Measurements from ENCODE around the gene TAS1R3. TPM values are rescaled to one million over a fixed set of nuclear protein-coding genes. Genes with fewer than 3 reads are reported as not detected.

TAS1R3 gene
- total RNA-seq, 1 donor from 2014 or later = not detected

DNA sequence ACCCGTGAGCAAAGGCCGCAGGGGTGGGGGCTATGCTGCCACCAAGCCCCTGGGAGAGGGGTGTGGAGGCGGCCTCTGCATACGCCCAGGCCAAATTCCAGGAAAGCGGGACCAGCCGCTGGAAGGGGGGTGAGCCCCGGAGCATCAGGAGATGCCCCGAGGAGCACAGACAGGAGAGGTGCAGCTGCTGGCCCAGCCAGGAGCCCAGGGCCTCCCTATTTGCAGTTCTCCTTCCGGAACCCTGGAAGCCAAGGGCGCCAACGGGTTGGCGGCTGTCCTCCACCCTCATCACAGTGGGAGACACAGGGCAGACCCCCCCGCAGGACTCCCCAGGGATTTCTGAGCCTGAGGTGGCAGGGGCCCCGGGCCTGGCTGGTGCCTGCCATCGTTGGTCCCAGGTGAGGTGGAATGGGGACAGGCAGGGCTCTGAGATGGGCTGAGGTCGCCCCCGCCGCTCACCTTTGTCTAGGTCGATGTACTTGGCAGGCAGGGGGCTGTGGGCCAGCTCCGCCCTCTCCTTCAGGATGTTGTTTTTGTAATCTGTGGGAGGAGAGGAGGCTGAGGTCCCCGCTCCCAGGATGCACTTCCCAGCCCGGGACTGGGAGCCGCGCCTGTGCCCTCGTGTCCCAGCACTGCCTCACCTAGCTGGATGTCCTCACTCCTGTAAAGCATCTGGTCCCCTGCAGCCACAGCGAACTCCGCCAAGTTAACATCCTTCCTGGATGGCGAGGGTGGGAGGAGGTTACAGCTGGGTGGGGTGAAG lies 22.5 kb downstream of the TAS1R3 start:
- Histone ChIP-seq H3K4me1 (peaks cover 41% of the 10 kb centered on the region), H3K9me3 (ENCODE audit: low read depth) (no peaks in the 10 kb centered on the region), H4K20me1 (ENCODE audit: low read depth) (peaks cover 37% of the 10 kb centered on the region), H2AFZ (replicated peaks) (no peak overlapping the region), H3K4me3 (peak overlapping the region; percentile 34), H3K27me3 (peaks cover 35% of the 10 kb centered on the region), H3K9ac (no peak overlapping the region), H3K27ac (no peak overlapping the region), H3K79me2 (ENCODE audit: low read depth) (peaks cover 3% of the 10 kb centered on the region), H3F3A (ENCODE audit: low read depth) (peaks cover 49% of the 10 kb centered on the region), H3K36me3 (no peaks in the 10 kb centered on the region), H3K4me2 (peak overlapping the region; percentile 69)
- TF ChIP-seq CTCF (IDR thresholded peaks at IDR 0.05) (no peak), EZH2 (IDR thresholded peaks at IDR 0.05) (no peak)
- Mint-ChIP-seq H3K36me3 (peaks cover 3% of the 10 kb centered on the region), H3K9me3 (no peaks in the 10 kb centered on the region), H3K4me3 (peak overlapping the region; percentile 48), H3K27ac (no peak overlapping the region), H3K27me3 (ENCODE audit: insufficient read depth, low read depth) (peaks cover 18% of the 10 kb centered on the region), H3K4me1 (peaks cover 28% of the 10 kb centered on the region)
- DNase-seq (ENCODE audit: low spot score) = no peak

GRCh38 chr1:1354271-1355247 lies 23.5 kb downstream of the TAS1R3 start:
- Histone ChIP-seq H4K20me1 (ENCODE audit: low read depth) (peaks cover 36% of the 10 kb centered on the region), H3F3A (ENCODE audit: low read depth) (peaks cover 53% of the 10 kb centered on the region), H3K9ac (no peak overlapping the region), H3K27ac (no peak overlapping the region), H3K27me3 (peaks cover 35% of the 10 kb centered on the region), H3K9me3 (ENCODE audit: low read depth) (no peaks in the 10 kb centered on the region), H2AFZ (replicated peaks) (no peak overlapping the region), H3K4me3 (peak overlapping the region; percentile 34), H3K79me2 (ENCODE audit: low read depth) (no peaks in the 10 kb centered on the region), H3K4me1 (peaks cover 51% of the 10 kb centered on the region), H3K4me2 (peak overlapping the region; percentile 69), H3K36me3 (no peaks in the 10 kb centered on the region)
- peaks cover 22% of the 10 kb centered on the region for H3K27me3 Mint-ChIP-seq (ENCODE audit: insufficient read depth, low read depth)
- H3K9me3 Mint-ChIP-seq = no peaks in the 10 kb centered on the region
- DNase-seq (ENCODE audit: low spot score) = no peak
- peak overlapping the region; percentile 76 for H3K27ac Mint-ChIP-seq
- TF ChIP-seq EZH2phosphoT487 (IDR thresholded peaks at IDR 0.05) = peak; percentile 89
- peak; percentile 91 for TF ChIP-seq EZH2 (IDR thresholded peaks at IDR 0.05)
- TF ChIP-seq CTCF (IDR thresholded peaks at IDR 0.05) = no peak
- H3K4me1 Mint-ChIP-seq = peaks cover 34% of the 10 kb centered on the region
- H3K36me3 Mint-ChIP-seq = peaks cover 3% of the 10 kb centered on the region
- peak overlapping the region; percentile 83 for H3K4me3 Mint-ChIP-seq

- H3K4me1 ChIP-seq = peaks cover 60% of the 10 kb centered on the region
- TF ChIP-seq EZH2 (IDR thresholded peaks at IDR 0.05) (no peak), CTCF (IDR thresholded peaks at IDR 0.05) (no peak), EZH2phosphoT487 (IDR thresholded peaks at IDR 0.05) (no peak)
- peaks cover 60% of the 10 kb centered on the region for H3F3A ChIP-seq (ENCODE audit: low read depth)
- no peaks in the 10 kb centered on the region for H3K36me3 ChIP-seq
- Mint-ChIP-seq H3K4me1 (peaks cover 38% of the 10 kb centered on the region), H3K27ac (no peak overlapping the region), H3K27me3 (ENCODE audit: insufficient read depth, low read depth) (peaks cover 22% of the 10 kb centered on the region), H3K9me3 (no peaks in the 10 kb centered on the region), H3K4me3 (no peak overlapping the region), H3K36me3 (peaks cover 3% of the 10 kb centered on the region)
- peak; percentile 67 for DNase-seq (ENCODE audit: low spot score)
- H3K4me2 ChIP-seq = peak overlapping the region; percentile 69
- no peaks in the 10 kb centered on the region for H3K9me3 ChIP-seq (ENCODE audit: low read depth)
- peak overlapping the region; percentile 34 for H3K4me3 ChIP-seq
- H2AFZ ChIP-seq (replicated peaks) = no peak overlapping the region
- H3K79me2 ChIP-seq (ENCODE audit: low read depth) = no peaks in the 10 kb centered on the region
- peaks cover 35% of the 10 kb centered on the region for H3K27me3 ChIP-seq
- no peak overlapping the region for H3K27ac ChIP-seq
- H4K20me1 ChIP-seq (ENCODE audit: low read depth) = peaks cover 36% of the 10 kb centered on the region
- H3K9ac ChIP-seq = no peak overlapping the region
Measured at GRCh38 chr1:1355416-1355815, 24.3 kb downstream of the TAS1R3 start.
